Erythroblast (primary cell): ENCODE results near the gene ADPRHL1.

Experiments used
- GATA1 ChIP-seq: IDR thresholded peaks from 2 replicates; pipeline ENCODE4 v1.6.1; 2011; ENCODE audit warnings: low read depth, mild to moderate bottlenecking, control low read depth, low read length, moderate library complexity
- POLR2A ChIP-seq: IDR thresholded peaks from 2 replicates; pipeline ENCODE4 v1.6.1; 2011; ENCODE audit warnings: mild to moderate bottlenecking, low read length

GRCh38 chr13:113498905-113499304, 45.6 kb upstream of the ADPRHL1 start:
- TF ChIP-seq POLR2A (no peak), GATA1 (no peak)
